Parathyroid adenoma (tissue), 2 donors: Measurements from ENCODE around the gene RBBP4.

Experiments used
- H2AFZ ChIP-seq: fragments of 300-600 bp; sonication (generic); one replicate; pipeline ENCODE4 v1.7.0; 2017; ENCODE audit warnings: antibody characterized with exemption, mild to moderate bottlenecking
- H3K27ac ChIP-seq: fragments of 300-600 bp; sonication (generic); one replicate; pipeline ENCODE4 v1.7.0; 2017
- H3K27me3 ChIP-seq: fragments of 300-600 bp; sonication (generic); one replicate; pipeline ENCODE4 v1.7.0; 2017; ENCODE audit warnings: low read length; ENCODE audit not compliant: control insufficient read depth, insufficient read depth
- H3K36me3 ChIP-seq: fragments of 300-600 bp; sonication (generic); one replicate; pipeline ENCODE4 v1.7.0; 2017; ENCODE audit warnings: low read length; ENCODE audit not compliant: control insufficient read depth, insufficient read depth
- H3K4me1 ChIP-seq: fragments of 300-600 bp; sonication (generic); one replicate; pipeline ENCODE4 v1.7.0; 2017; ENCODE audit warnings: control low read depth
- H3K4me2 ChIP-seq: fragments of 300-600 bp; sonication (generic); one replicate; pipeline ENCODE4 v1.7.0; 2017; ENCODE audit warnings: low read length
- H3K4me3 ChIP-seq: fragments of 300-600 bp; sonication (generic); one replicate; pipeline ENCODE4 v1.7.0; 2017; ENCODE audit warnings: low read depth, low read length
- H3K79me2 ChIP-seq: fragments of 300-600 bp; sonication (generic); one replicate; pipeline ENCODE4 v1.7.0; 2017; ENCODE audit warnings: control low read depth
- H3K9ac ChIP-seq: fragments of 300-600 bp; sonication (generic); one replicate; pipeline ENCODE4 v1.7.0; 2017; ENCODE audit warnings: mild to moderate bottlenecking
- H3K9me3 ChIP-seq: fragments of 300-600 bp; sonication (generic); one replicate; pipeline ENCODE4 v1.7.0; 2017; ENCODE audit warnings: low read length; ENCODE audit not compliant: control insufficient read depth
- TF ChIP-seq, protein P1 (sequence below): fragments of 300-600 bp; sonication (generic); IDR thresholded peaks from one replicate; pipeline ENCODE4 v1.7.0; 2017; ENCODE audit warnings: antibody characterized with exemption, mild to moderate bottlenecking
- donor health status: primary hyperparathyroidism.

The RBBP4 gene

GRCh38 chr1:32619701-32620485 is 31.1 kb upstream of the RBBP4 start:
- TF ChIP-seq, protein P1, sequence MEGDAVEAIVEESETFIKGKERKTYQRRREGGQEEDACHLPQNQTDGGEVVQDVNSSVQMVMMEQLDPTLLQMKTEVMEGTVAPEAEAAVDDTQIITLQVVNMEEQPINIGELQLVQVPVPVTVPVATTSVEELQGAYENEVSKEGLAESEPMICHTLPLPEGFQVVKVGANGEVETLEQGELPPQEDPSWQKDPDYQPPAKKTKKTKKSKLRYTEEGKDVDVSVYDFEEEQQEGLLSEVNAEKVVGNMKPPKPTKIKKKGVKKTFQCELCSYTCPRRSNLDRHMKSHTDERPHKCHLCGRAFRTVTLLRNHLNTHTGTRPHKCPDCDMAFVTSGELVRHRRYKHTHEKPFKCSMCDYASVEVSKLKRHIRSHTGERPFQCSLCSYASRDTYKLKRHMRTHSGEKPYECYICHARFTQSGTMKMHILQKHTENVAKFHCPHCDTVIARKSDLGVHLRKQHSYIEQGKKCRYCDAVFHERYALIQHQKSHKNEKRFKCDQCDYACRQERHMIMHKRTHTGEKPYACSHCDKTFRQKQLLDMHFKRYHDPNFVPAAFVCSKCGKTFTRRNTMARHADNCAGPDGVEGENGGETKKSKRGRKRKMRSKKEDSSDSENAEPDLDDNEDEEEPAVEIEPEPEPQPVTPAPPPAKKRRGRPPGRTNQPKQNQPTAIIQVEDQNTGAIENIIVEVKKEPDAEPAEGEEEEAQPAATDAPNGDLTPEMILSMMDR: peak; percentile 11
- no peak overlapping the region for H3K9ac ChIP-seq
- no peaks in the 10 kb centered on the region for H3K4me1 ChIP-seq
- H3K9me3 ChIP-seq: no peaks in the 10 kb centered on the region
- no peaks in the 10 kb centered on the region for H3K79me2 ChIP-seq
- no peak overlapping the region for H2AFZ ChIP-seq
- H3K4me2 ChIP-seq: no peak overlapping the region
- H3K27ac ChIP-seq: no peak overlapping the region
- H3K4me3 ChIP-seq: no peak overlapping the region
- no peaks in the 10 kb centered on the region for H3K27me3 ChIP-seq
- no peaks in the 10 kb centered on the region for H3K36me3 ChIP-seq

- no peaks in the 10 kb centered on the region for H3K4me1 ChIP-seq
- no peaks in the 10 kb centered on the region for H3K36me3 ChIP-seq
- TF ChIP-seq, protein P1: no peak
- H3K9me3 ChIP-seq: no peaks in the 10 kb centered on the region
- no peak overlapping the region for H3K4me3 ChIP-seq
- no peak overlapping the region for H3K27ac ChIP-seq
- no peak overlapping the region for H2AFZ ChIP-seq
- no peaks in the 10 kb centered on the region for H3K27me3 ChIP-seq
- H3K79me2 ChIP-seq: no peaks in the 10 kb centered on the region
- no peak overlapping the region for H3K4me2 ChIP-seq
- no peak overlapping the region for H3K9ac ChIP-seq
These were observed 28.8 kb upstream of the RBBP4 start for GRCh38 chr1:32622205-32622604.

GRCh38 chr1:32622806-32623681 is 28.0 kb upstream of the RBBP4 start:
- Histone ChIP-seq H3K4me3 (no peak overlapping the region), H3K27ac (no peak overlapping the region), H3K27me3 (no peaks in the 10 kb centered on the region), H2AFZ (no peak overlapping the region), H3K79me2 (no peaks in the 10 kb centered on the region), H3K9ac (no peak overlapping the region), H3K4me2 (no peak overlapping the region), H3K36me3 (no peaks in the 10 kb centered on the region), H3K4me1 (no peaks in the 10 kb centered on the region), H3K9me3 (no peaks in the 10 kb centered on the region)
- TF ChIP-seq, protein P1: no peak

- no peaks in the 10 kb centered on the region for H3K36me3 ChIP-seq
These were observed 27.2 kb upstream of the RBBP4 start for GRCh38 chr1:32623775-32624174.

More at GRCh38 chr1:32623775-32624174, 27.2 kb upstream of the RBBP4 start:
- Histone ChIP-seq H3K4me2 (no peak overlapping the region), H3K4me3 (no peak overlapping the region), H2AFZ (no peak overlapping the region), H3K27me3 (no peaks in the 10 kb centered on the region), H3K9ac (no peak overlapping the region), H3K9me3 (no peaks in the 10 kb centered on the region), H3K4me1 (no peaks in the 10 kb centered on the region), H3K79me2 (no peaks in the 10 kb centered on the region), H3K27ac (no peak overlapping the region)
- TF ChIP-seq, protein P1: no peak
